Ovary (tissue), 9 donors: Measurements from ENCODE around the gene BMF. TPM values are rescaled to one million over a fixed set of nuclear protein-coding genes. Genes with fewer than 3 reads are reported as not detected.
A peak's percentile ranks its signal among the peaks of the same experiment; 100 is the strongest.

Source experiments
- DNase-seq, 5 donors: peaks; one replicate each; pipeline ENCODE4 v3.0.0-alpha.2; 2019 to 2020
- H3K27ac ChIP-seq, 2 donors: fragments of 200-600 bp; one replicate each; pipeline versions ENCODE4 v1.5.1 to v1.8.0; 2019 to 2022
- H3K27me3 ChIP-seq: fragments of 200-600 bp; one replicate; pipeline ENCODE4 v1.8.0; 2022
- H3K36me3 ChIP-seq: fragments of 200-600 bp; sonication (generic); one replicate; pipeline ENCODE4 v1.5.1; 2019
- H3K4me1 ChIP-seq: one replicate; pipeline ENCODE4 v1.8.1; 2013; ENCODE audit warnings: mild to moderate bottlenecking, moderate library complexity; ENCODE audit not compliant: insufficient read depth
- H3K4me3 ChIP-seq: fragments of 200-600 bp; sonication (generic); one replicate; pipeline ENCODE4 v1.5.1; 2017
- H3K9me3 ChIP-seq, 2 donors: fragments of 200-600 bp in 1 of 2; sonication (generic) in 1 of 2; one replicate each; pipeline versions ENCODE4 v1.5.1 to v1.8.1; 2013 to 2019; ENCODE audit warnings: mild to moderate bottlenecking in 1 of 2, moderate library complexity in 1 of 2
- CTCF ChIP-seq, 3 donors: fragments of 450-650 bp in 2 of 3; fragments of 200-600 bp in 1 of 3; IDR thresholded peaks; one replicate each; pipeline versions ENCODE4 v1.5.1 to v1.8.0; 2016 to 2022; ENCODE audit warnings: antibody characterized with exemption in 3 of 3, mild to moderate bottlenecking in 1 of 3
- EP300 ChIP-seq: sonication (generic); formaldehyde crosslinking; IDR thresholded peaks from one replicate; pipeline ENCODE4 v1.6.1; 2017; ENCODE audit warnings: antibody characterized with exemption
- POLR2A ChIP-seq: fragments of 450-650 bp; IDR thresholded peaks from one replicate; pipeline ENCODE4 v1.6.1; 2017; ENCODE audit warnings: antibody characterized with exemption, mild to moderate bottlenecking, moderate library complexity
- WGBS, 3 donors: extraction: QIAGEN DNeasy Blood & Tissue Kit in 1 of 3; methylation state at CpG; one replicate each; pipeline versions ENCODE4 v1.1.5 to v1.1.7; 2013 to 2017; 5-methylcytosine and 5-hydroxymethylcytosine counted together
- intact Hi-C, 4 donors: fragments of 100-400 bp; cut with DNase I; formaldehyde crosslinking; loops; one replicate each; pipeline versions ENCODE4 v1.11.0 to v1.15.1; 2022 to 2023
- polyA plus RNA-seq, 2 donors: library from polyadenylated mRNA; stranded (reverse); fragments of 200-250 nt in 1 of 2; fragments of 350-450 nt in 1 of 2; fragmentation: Illumina TruSeq in 1 of 2; extraction: RNeasy Lipid Tissue Mini Kit (QIAGEN cat#74804) in 1 of 2; gene quantifications; one replicate each; pipeline ENCODE4 v1.2.3, GENCODE V29; 2013 to 2014
- total RNA-seq, 7 donors: library from RNA; depleted of rRNA in 2 of 7; stranded (reverse); fragments of >200 nt in 2 of 7; fragmentation: NEBNext Ultra II Directional in 3 of 7; extraction: Animal tissue kit (Norgen Biotek cat#: 25700) in 3 of 7; gene quantifications; one replicate each; pipeline versions ENCODE4 v1.1.0 to v1.2.4, GENCODE V29; 2016 to 2023
- donor health status: DM: no; HTN: no; CAD: no; lungs with moderate emphysema.
- donor health status: DM: no; HTN: no; CAD: no.
- donor health status: Bipolar disorder and iron deficiency.
- donor health status: DM: yes; HTN: yes; CAD: no.
- donor health status: DM: no; HTN: no; CAD: no.
- donor health status: DM: yes; HTN: yes; CAD: no.

Gene BMF
- total and polyA plus RNA-seq, 9 donors, result 5.7 to 26.5 (median 17.2) TPM

- H3K4me3 ChIP-seq, result no peak overlapping the region
- 91 to 98% (median 96%) methylated on average over 3 of the region's 3 CpGs for WGBS, 3 donors
- intact Hi-C loops, result loop anchor here in 3 of 4 donors (5.0 to 10.0 kb wide), 6 partner anchors 58 to 376 kb away; partner anchors contain the start of genes BMF (in 1 of the 3) and BUB1B (in 1 of the 3)
- DNase-seq, result no peak
- TF ChIP-seq CTCF (IDR thresholded peaks at IDR 0.05), result no peak
- TF ChIP-seq EP300, result no peak
- TF ChIP-seq POLR2A, result no peak
- H3K4me1 ChIP-seq, result peaks cover 19% of the 10 kb centered on the region
- no peaks in the 10 kb centered on the region for H3K27me3 ChIP-seq
- no peak overlapping the region for H3K27ac ChIP-seq
- no peaks in the 10 kb centered on the region for H3K36me3 ChIP-seq
- H3K9me3 ChIP-seq, result no peaks in the 10 kb centered on the region
Observed at GRCh38 chr15:40048926-40049475, 59.7 kb downstream of the BMF start.

- H3K27me3 ChIP-seq, result no peaks in the 10 kb centered on the region
- WGBS, 3 donors, result 51 to 57% (median 52%) methylated on average over 10 of the region's 10 CpGs
- H3K9me3 ChIP-seq, result no peaks in the 10 kb centered on the region
- peak overlapping the region in 1 of 2 donors; percentile 5 for H3K27ac ChIP-seq
- intact Hi-C loops, result loop anchor here in 3 of 4 donors (5.0 to 10.0 kb wide), 6 partner anchors 59 to 376 kb away; partner anchors contain the start of genes BMF (in 1 of the 3) and BUB1B (in 1 of the 3)
- no peaks in the 10 kb centered on the region for H3K36me3 ChIP-seq
- DNase-seq, result no peak
- TF ChIP-seq EP300, result no peak
- TF ChIP-seq CTCF (IDR thresholded peaks at IDR 0.05), result no peak
- no peak for TF ChIP-seq POLR2A
- H3K4me1 ChIP-seq, result peaks cover 19% of the 10 kb centered on the region
- no peak overlapping the region for H3K4me3 ChIP-seq
Observed at GRCh38 chr15:40048211-40048792, 60.4 kb downstream of the BMF start.

GRCh38 chr15:40047415-40048210 lies 61.1 kb downstream of the BMF start:
- DNase-seq, result peak in 4 of 5 donors; percentile 32 to 57 (median 47)
- H3K27me3 ChIP-seq, result no peaks in the 10 kb centered on the region
- peaks cover 19% of the 10 kb centered on the region for H3K4me1 ChIP-seq
- no peaks in the 10 kb centered on the region for H3K9me3 ChIP-seq
- no peaks in the 10 kb centered on the region for H3K36me3 ChIP-seq
- peak overlapping the region; percentile 5 to 31 for H3K27ac ChIP-seq
- TF ChIP-seq POLR2A (no peak), EP300 (no peak), CTCF (IDR thresholded peaks at IDR 0.05) (no peak)
- no peak overlapping the region for H3K4me3 ChIP-seq
- WGBS, 3 donors, result 30 to 42% (median 36%) methylated on average over 15 of the region's 15 CpGs
- intact Hi-C loops, result loop anchor here in 3 of 4 donors (5.0 to 10.0 kb wide), 6 partner anchors 60 to 377 kb away; partner anchors contain the start of genes BMF (in 1 of the 3) and BUB1B (in 1 of the 3)

- 73 to 77% (median 76%) methylated on average over 5 of the region's 5 CpGs for WGBS, 3 donors
- no peak for DNase-seq
- intact Hi-C loops, result loop anchor here in 3 of 4 donors (5.0 to 10.0 kb wide), 6 partner anchors 60 to 378 kb away; partner anchors contain the start of genes BMF (in 1 of the 3) and BUB1B (in 1 of the 3)
- H3K4me1 ChIP-seq, result peaks cover 19% of the 10 kb centered on the region
- no peaks in the 10 kb centered on the region for H3K27me3 ChIP-seq
- peak overlapping the region; percentile 5 to 31 for H3K27ac ChIP-seq
- H3K9me3 ChIP-seq, result no peaks in the 10 kb centered on the region
- TF ChIP-seq POLR2A (no peak), EP300 (no peak), CTCF (IDR thresholded peaks at IDR 0.05) (no peak)
- no peak overlapping the region for H3K4me3 ChIP-seq
- H3K36me3 ChIP-seq, result no peaks in the 10 kb centered on the region
Observed at GRCh38 chr15:40046721-40047414, 61.8 kb downstream of the BMF start.
